Measurements from ENCODE around the gene KRT39.
"Not testable (repeated sequence)": the region's sequence is repeated elsewhere in the genome, so short reads cannot be mapped to it uniquely, and the experiment has no call there.

Gene KRT39

GRCh38 chr17:40937384-40937819, 29.3 kb downstream of the KRT39 start, which contains the start of gene KRT23:
Gene KRT23 (minus strand): TSS chr17:40937646. CDS start chr17:40936603, 1,043 bp downstream.
- Histone ChIP-seq H3K4me1 (ENCODE audit: control insufficient read depth, low read depth, low read length) (peaks cover 12% of the 10 kb centered on the region), H3K27ac (ENCODE audit: low read length) (no peak within 1 kb of the TSS), H3K4me3 (ENCODE audit: low read length) (no peak within 1 kb of the TSS), H3K27me3 (ENCODE audit: control insufficient read depth, insufficient read depth, low read length) (no peaks in the 10 kb centered on the region), H3K9me3 (ENCODE audit: control insufficient read depth, low read depth, low read length) (no peaks in the 10 kb centered on the region), H3K9ac (ENCODE audit: low read length) (no peak within 1 kb of the TSS), H3K36me3 (ENCODE audit: control insufficient read depth, low read depth, low read length) (no peaks in the 10 kb centered on the region)

- H3K4me1 ChIP-seq (ENCODE audit: control insufficient read depth, low read depth, low read length), result peaks cover 12% of the 10 kb centered on the region
- H3K4me3 ChIP-seq (ENCODE audit: low read length), result no peak overlapping the region
- no peak overlapping the region for H3K9ac ChIP-seq (ENCODE audit: low read length)
- no peaks in the 10 kb centered on the region for H3K27me3 ChIP-seq (ENCODE audit: control insufficient read depth, insufficient read depth, low read length)
- H3K27ac ChIP-seq (ENCODE audit: low read length), result no peak overlapping the region
- H3K9me3 ChIP-seq (ENCODE audit: control insufficient read depth, low read depth, low read length), result no peaks in the 10 kb centered on the region
- H3K36me3 ChIP-seq (ENCODE audit: control insufficient read depth, low read depth, low read length), result no peaks in the 10 kb centered on the region
These were observed 29.8 kb downstream of the KRT39 start for GRCh38 chr17:40936976-40937375.

- H3K36me3 ChIP-seq (ENCODE audit: control insufficient read depth, low read depth, low read length), result no peaks in the 10 kb centered on the region
- peaks cover 12% of the 10 kb centered on the region for H3K4me1 ChIP-seq (ENCODE audit: control insufficient read depth, low read depth, low read length)
- H3K4me3 ChIP-seq (ENCODE audit: low read length), result no peak overlapping the region
- H3K27ac ChIP-seq (ENCODE audit: low read length), result no peak overlapping the region
- no peaks in the 10 kb centered on the region for H3K9me3 ChIP-seq (ENCODE audit: control insufficient read depth, low read depth, low read length)
- H3K9ac ChIP-seq (ENCODE audit: low read length), result no peak overlapping the region
- H3K27me3 ChIP-seq (ENCODE audit: control insufficient read depth, insufficient read depth, low read length), result no peaks in the 10 kb centered on the region
These were observed 30.2 kb downstream of the KRT39 start for GRCh38 chr17:40936437-40936971.

GRCh38 chr17:40935624-40936023, 31.1 kb downstream of the KRT39 start:
- H3K9ac ChIP-seq (ENCODE audit: low read length), result no peak overlapping the region
- H3K9me3 ChIP-seq (ENCODE audit: control insufficient read depth, low read depth, low read length), result no peaks in the 10 kb centered on the region
- no peaks in the 10 kb centered on the region for H3K36me3 ChIP-seq (ENCODE audit: control insufficient read depth, low read depth, low read length)
- H3K27me3 ChIP-seq (ENCODE audit: control insufficient read depth, insufficient read depth, low read length), result no peaks in the 10 kb centered on the region
- no peak overlapping the region for H3K4me3 ChIP-seq (ENCODE audit: low read length)
- H3K27ac ChIP-seq (ENCODE audit: low read length), result no peak overlapping the region
- peaks cover 12% of the 10 kb centered on the region for H3K4me1 ChIP-seq (ENCODE audit: control insufficient read depth, low read depth, low read length)

- Histone ChIP-seq H3K27me3 (ENCODE audit: control insufficient read depth, insufficient read depth, low read length) (no peaks in the 10 kb centered on the region), H3K27ac (ENCODE audit: low read length) (no peak overlapping the region), H3K9me3 (ENCODE audit: control insufficient read depth, low read depth, low read length) (no peaks in the 10 kb centered on the region), H3K4me1 (ENCODE audit: control insufficient read depth, low read depth, low read length) (peaks cover 11% of the 10 kb centered on the region), H3K36me3 (ENCODE audit: control insufficient read depth, low read depth, low read length) (no peaks in the 10 kb centered on the region), H3K4me3 (ENCODE audit: low read length) (no peak overlapping the region), H3K9ac (ENCODE audit: low read length) (no peak overlapping the region)
These were observed 34.1 kb downstream of the KRT39 start for GRCh38 chr17:40932608-40933007.

- Histone ChIP-seq H3K27me3 (ENCODE audit: control insufficient read depth, insufficient read depth, low read length) (no peaks in the 10 kb centered on the region), H3K27ac (ENCODE audit: low read length) (no peak overlapping the region), H3K9me3 (ENCODE audit: control insufficient read depth, low read depth, low read length) (no peaks in the 10 kb centered on the region), H3K9ac (ENCODE audit: low read length) (no peak overlapping the region), H3K4me1 (ENCODE audit: control insufficient read depth, low read depth, low read length) (peaks cover 3% of the 10 kb centered on the region), H3K36me3 (ENCODE audit: control insufficient read depth, low read depth, low read length) (no peaks in the 10 kb centered on the region), H3K4me3 (ENCODE audit: low read length) (no peak overlapping the region)
These were observed 35.4 kb downstream of the KRT39 start for GRCh38 chr17:40931311-40931710.

- peaks cover 8% of the 10 kb centered on the region for H3K4me1 ChIP-seq (ENCODE audit: control insufficient read depth, low read depth, low read length)
- H3K9me3 ChIP-seq (ENCODE audit: control insufficient read depth, low read depth, low read length), result no peaks in the 10 kb centered on the region
- H3K4me3 ChIP-seq (ENCODE audit: low read length), result no peak overlapping the region
- H3K36me3 ChIP-seq (ENCODE audit: control insufficient read depth, low read depth, low read length), result no peaks in the 10 kb centered on the region
- H3K27ac ChIP-seq (ENCODE audit: low read length), result no peak overlapping the region
- no peak overlapping the region for H3K9ac ChIP-seq (ENCODE audit: low read length)
- H3K27me3 ChIP-seq (ENCODE audit: control insufficient read depth, insufficient read depth, low read length), result no peaks in the 10 kb centered on the region
These were observed 40.4 kb downstream of the KRT39 start for GRCh38 chr17:40926341-40926740.

- H3K27ac ChIP-seq (ENCODE audit: low read length), result no peak overlapping the region
- peaks cover 8% of the 10 kb centered on the region for H3K4me1 ChIP-seq (ENCODE audit: control insufficient read depth, low read depth, low read length)
- no peak overlapping the region for H3K4me3 ChIP-seq (ENCODE audit: low read length)
- no peaks in the 10 kb centered on the region for H3K27me3 ChIP-seq (ENCODE audit: control insufficient read depth, insufficient read depth, low read length)
- no peaks in the 10 kb centered on the region for H3K36me3 ChIP-seq (ENCODE audit: control insufficient read depth, low read depth, low read length)
- no peaks in the 10 kb centered on the region for H3K9me3 ChIP-seq (ENCODE audit: control insufficient read depth, low read depth, low read length)
- no peak overlapping the region for H3K9ac ChIP-seq (ENCODE audit: low read length)
These were observed 44.5 kb downstream of the KRT39 start for GRCh38 chr17:40922239-40922638.

- Histone ChIP-seq H3K36me3 (ENCODE audit: control insufficient read depth, low read depth, low read length) (no peaks in the 10 kb centered on the region), H3K4me1 (ENCODE audit: control insufficient read depth, low read depth, low read length) (peaks cover 2% of the 10 kb centered on the region)
These were observed 45.7 kb downstream of the KRT39 start for GRCh38 chr17:40921026-40921425.

GRCh38 chr17:40917116-40917515, 49.6 kb downstream of the KRT39 start:
- not testable (repeated sequence) for H3K9ac ChIP-seq (ENCODE audit: low read length); H3K4me1 ChIP-seq (ENCODE audit: control insufficient read depth, low read depth, low read length); H3K27ac ChIP-seq (ENCODE audit: low read length)

More at GRCh38 chr17:40921026-40921425, 45.7 kb downstream of the KRT39 start:
- H3K27ac ChIP-seq (ENCODE audit: low read length), result no peak overlapping the region
- no peak overlapping the region for H3K9ac ChIP-seq (ENCODE audit: low read length)
- H3K9me3 ChIP-seq (ENCODE audit: control insufficient read depth, low read depth, low read length), result no peaks in the 10 kb centered on the region
- H3K4me3 ChIP-seq (ENCODE audit: low read length), result no peak overlapping the region
- H3K27me3 ChIP-seq (ENCODE audit: control insufficient read depth, insufficient read depth, low read length), result no peaks in the 10 kb centered on the region

GRCh38 chr17:40916366-40916765, 50.4 kb downstream of the KRT39 start:
- H3K27ac ChIP-seq (ENCODE audit: low read length), result no peak overlapping the region
- no peaks in the 10 kb centered on the region for H3K36me3 ChIP-seq (ENCODE audit: control insufficient read depth, low read depth, low read length)
- no peaks in the 10 kb centered on the region for H3K4me1 ChIP-seq (ENCODE audit: control insufficient read depth, low read depth, low read length)
- no peak overlapping the region for H3K4me3 ChIP-seq (ENCODE audit: low read length)
- no peak overlapping the region for H3K9ac ChIP-seq (ENCODE audit: low read length)
- H3K27me3 ChIP-seq (ENCODE audit: control insufficient read depth, insufficient read depth, low read length), result no peaks in the 10 kb centered on the region
- H3K9me3 ChIP-seq (ENCODE audit: control insufficient read depth, low read depth, low read length), result no peaks in the 10 kb centered on the region

More at GRCh38 chr17:40917116-40917515, 49.6 kb downstream of the KRT39 start:
- not testable (repeated sequence) for H3K4me3 ChIP-seq (ENCODE audit: low read length); H3K27me3 ChIP-seq (ENCODE audit: control insufficient read depth, insufficient read depth, low read length); H3K9me3 ChIP-seq (ENCODE audit: control insufficient read depth, low read depth, low read length); H3K36me3 ChIP-seq (ENCODE audit: control insufficient read depth, low read depth, low read length)

- Histone ChIP-seq H3K27me3 (ENCODE audit: control insufficient read depth, insufficient read depth, low read length) (no peaks in the 10 kb centered on the region), H3K36me3 (ENCODE audit: control insufficient read depth, low read depth, low read length) (no peaks in the 10 kb centered on the region), H3K9me3 (ENCODE audit: control insufficient read depth, low read depth, low read length) (no peaks in the 10 kb centered on the region), H3K4me1 (ENCODE audit: control insufficient read depth, low read depth, low read length) (no peaks in the 10 kb centered on the region), H3K27ac (ENCODE audit: low read length) (no peak overlapping the region), H3K4me3 (ENCODE audit: low read length) (no peak overlapping the region), H3K9ac (ENCODE audit: low read length) (no peak overlapping the region)
These were observed 51.0 kb downstream of the KRT39 start for GRCh38 chr17:40915721-40916256.

Measured in iPS-18a (cell line).